Gastrocnemius medialis (tissue), 4 donors: Measurements from ENCODE around the gene RASSF8.

Experiments used
- POLR2A ChIP-seq, 2 donors: fragments of 450-650 bp; IDR thresholded peaks; one replicate each; pipeline ENCODE4 v1.6.1; 2017; ENCODE audit warnings: antibody characterized with exemption in 2 of 2, mild to moderate bottlenecking in 2 of 2, moderate library complexity in 2 of 2
- TF ChIP-seq, protein P1 (sequence below), 5 experiments: fragments of 450-650 bp in 3 of 5; fragments of 200-600 bp in 2 of 5; sonication (generic) in 2 of 5; IDR thresholded peaks in 4 of 5; conservative IDR thresholded peaks in 1 of 5; 1 replicate in 4 of 5; 2 replicates in 1 of 5; pipeline ENCODE4 v1.5.1; 2016 to 2019; ENCODE audit warnings: antibody characterized with exemption in 5 of 5, mild to moderate bottlenecking in 3 of 5, moderate library complexity in 3 of 5

DNA sequence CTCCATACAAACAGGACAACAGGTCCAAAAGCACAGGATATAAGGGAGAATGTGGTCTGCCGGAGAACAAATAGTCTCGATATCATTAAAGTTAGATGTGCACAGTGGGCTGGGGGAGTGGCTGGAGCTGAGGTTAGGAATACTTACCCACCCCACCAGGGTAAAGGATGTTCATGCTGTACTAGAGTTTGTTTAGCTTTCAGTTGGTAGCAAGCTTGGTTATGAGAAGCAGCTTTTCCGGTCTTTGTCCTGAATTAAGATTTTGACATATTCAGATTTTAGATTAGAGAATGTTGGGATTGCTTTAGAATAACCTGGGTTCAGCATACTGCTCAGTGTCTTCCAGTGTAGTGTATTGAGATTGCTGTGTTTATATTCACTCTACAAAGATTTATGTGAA is 16.7 kb downstream of the RASSF8 start:
- TF ChIP-seq, protein P1, sequence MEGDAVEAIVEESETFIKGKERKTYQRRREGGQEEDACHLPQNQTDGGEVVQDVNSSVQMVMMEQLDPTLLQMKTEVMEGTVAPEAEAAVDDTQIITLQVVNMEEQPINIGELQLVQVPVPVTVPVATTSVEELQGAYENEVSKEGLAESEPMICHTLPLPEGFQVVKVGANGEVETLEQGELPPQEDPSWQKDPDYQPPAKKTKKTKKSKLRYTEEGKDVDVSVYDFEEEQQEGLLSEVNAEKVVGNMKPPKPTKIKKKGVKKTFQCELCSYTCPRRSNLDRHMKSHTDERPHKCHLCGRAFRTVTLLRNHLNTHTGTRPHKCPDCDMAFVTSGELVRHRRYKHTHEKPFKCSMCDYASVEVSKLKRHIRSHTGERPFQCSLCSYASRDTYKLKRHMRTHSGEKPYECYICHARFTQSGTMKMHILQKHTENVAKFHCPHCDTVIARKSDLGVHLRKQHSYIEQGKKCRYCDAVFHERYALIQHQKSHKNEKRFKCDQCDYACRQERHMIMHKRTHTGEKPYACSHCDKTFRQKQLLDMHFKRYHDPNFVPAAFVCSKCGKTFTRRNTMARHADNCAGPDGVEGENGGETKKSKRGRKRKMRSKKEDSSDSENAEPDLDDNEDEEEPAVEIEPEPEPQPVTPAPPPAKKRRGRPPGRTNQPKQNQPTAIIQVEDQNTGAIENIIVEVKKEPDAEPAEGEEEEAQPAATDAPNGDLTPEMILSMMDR (IDR thresholded peaks at IDR 0.05 in 4 of 5, conservative IDR thresholded peaks at IDR 0.05 in 1 of 5) = no peak
- no peak for TF ChIP-seq POLR2A (IDR thresholded peaks at IDR 0.05)
